NCI-H2107 (cell line): ENCODE data around the gene RXFP3.
"Not testable (repeated sequence)": the region's sequence is repeated elsewhere in the genome, so short reads cannot be mapped to it uniquely, and the experiment has no call there.

ENCODE experiments used
- DNase-seq: peaks from one replicate; lab custom pipeline; 2025; lab: John Stamatoyannopoulos, UW

The RXFP3 gene, protein sequence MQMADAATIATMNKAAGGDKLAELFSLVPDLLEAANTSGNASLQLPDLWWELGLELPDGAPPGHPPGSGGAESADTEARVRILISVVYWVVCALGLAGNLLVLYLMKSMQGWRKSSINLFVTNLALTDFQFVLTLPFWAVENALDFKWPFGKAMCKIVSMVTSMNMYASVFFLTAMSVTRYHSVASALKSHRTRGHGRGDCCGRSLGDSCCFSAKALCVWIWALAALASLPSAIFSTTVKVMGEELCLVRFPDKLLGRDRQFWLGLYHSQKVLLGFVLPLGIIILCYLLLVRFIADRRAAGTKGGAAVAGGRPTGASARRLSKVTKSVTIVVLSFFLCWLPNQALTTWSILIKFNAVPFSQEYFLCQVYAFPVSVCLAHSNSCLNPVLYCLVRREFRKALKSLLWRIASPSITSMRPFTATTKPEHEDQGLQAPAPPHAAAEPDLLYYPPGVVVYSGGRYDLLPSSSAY

DNA sequence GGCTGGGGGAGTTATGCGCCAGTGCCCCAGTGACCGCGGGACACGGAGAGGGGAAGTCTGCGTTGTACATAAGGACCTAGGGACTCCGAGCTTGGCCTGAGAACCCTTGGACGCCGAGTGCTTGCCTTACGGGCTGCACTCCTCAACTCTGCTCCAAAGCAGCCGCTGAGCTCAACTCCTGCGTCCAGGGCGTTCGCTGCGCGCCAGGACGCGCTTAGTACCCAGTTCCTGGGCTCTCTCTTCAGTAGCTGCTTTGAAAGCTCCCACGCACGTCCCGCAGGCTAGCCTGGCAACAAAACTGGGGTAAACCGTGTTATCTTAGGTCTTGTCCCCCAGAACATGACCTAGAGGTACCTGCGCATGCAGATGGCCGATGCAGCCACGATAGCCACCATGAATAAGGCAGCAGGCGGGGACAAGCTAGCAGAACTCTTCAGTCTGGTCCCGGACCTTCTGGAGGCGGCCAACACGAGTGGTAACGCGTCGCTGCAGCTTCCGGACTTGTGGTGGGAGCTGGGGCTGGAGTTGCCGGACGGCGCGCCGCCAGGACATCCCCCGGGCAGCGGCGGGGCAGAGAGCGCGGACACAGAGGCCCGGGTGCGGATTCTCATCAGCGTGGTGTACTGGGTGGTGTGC is at the start of gene RXFP3:
TSS of gene RXFP3 (plus strand) at position 6 of the 636 bp plus-strand sequence. CDS start at position 361, 355 bp downstream.
- peak; percentile 11 for DNase-seq

DNA sequence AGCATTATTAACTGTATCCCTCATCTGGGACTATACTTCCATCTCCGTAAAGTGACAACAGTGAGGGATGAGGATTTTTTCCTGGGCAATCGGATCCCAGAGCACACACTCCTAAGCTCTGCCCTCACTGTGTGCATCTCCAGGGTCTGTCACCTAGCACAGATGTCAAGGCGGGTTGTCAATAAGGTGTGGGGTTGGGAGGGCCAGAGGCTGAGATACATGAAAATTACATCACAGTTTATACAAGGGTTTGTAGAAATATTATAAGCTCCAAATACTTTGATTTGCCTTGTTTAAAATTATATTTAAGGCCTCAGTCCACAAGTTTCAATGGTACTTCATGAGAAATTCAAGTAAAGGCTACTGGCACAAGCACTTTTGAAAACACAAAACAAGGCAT is 48.9 kb upstream of the RXFP3 start:
- DNase-seq: no peak

DNA sequence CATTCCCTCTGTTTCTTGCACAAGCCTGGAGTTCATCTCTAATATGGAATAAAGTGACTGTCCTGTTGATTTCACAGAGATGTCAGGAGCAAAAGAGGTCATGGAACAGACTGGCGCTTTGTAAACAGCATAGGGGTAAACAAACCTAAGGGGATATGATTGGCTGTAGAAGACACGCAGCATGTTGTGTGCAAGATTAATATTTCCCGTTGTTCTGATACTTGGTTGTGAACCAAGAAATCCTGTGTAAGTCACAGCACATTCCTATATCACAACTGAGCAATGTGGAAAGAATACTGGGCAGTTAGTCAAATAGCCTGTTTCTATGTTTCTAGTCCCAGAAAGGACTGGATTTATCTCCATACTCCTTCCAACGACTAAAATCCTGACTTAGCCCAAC is 47.6 kb upstream of the RXFP3 start:
- no peak for DNase-seq

DNA sequence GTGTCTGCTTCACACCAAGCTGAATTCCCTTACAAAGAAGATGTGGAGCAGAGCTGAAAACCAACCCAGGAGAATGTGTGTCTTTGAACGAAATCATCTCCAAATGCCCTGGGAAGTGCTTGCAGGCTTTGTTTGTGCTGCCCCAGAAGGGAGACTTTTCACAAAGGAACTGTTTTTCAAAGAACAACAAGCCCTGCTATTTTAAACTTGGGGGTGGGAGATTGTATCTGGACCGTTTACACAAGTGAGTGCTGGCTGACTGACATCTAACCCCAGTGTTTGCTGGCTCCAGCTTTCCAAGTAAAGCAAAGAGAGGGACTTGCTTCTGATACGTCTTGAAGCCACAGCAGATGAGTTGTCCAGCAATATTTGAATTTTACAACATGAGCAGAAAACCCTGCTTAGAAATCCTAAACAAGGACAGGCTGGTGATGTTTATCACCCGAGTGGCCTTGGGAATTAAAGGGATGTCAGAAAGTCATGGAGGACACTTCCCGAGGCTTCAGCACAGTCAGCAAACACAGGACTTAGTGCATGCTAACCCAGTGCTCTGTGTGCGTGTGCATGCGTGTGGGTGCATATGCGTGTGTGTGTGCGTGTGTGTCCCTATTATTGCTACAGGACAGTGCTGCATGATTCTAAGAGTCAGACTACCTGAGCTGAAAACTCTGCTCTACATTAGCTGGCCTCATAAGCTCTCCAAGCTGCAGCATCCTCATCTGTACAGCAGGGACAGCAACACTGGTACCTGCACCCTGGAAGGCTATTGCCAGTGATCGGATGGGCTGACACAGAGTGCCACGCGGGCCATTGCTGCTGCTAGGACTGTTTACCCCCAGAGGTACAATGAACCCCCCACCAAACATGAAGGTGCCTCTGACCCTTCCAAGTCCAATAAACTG is 45.8 kb upstream of the RXFP3 start:
- DNase-seq: no peak

DNA sequence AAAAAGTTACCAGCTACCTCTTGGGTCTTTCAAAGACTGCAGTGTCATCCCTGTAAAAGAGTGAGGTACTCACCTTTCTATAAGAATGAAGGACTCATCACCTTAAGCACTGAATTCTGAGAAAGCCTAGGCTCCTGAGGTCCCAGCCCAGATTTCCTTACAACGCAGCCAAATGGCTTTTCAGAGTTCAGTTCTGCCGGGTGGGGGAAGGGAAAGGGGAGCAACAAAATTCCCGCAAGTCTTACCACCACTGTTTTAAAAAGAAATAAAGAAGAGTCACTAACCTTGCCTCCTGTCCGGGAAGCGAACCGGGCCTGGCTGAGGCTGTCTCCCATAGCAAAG is 44.8 kb upstream of the RXFP3 start:
- DNase-seq: no peak

DNA sequence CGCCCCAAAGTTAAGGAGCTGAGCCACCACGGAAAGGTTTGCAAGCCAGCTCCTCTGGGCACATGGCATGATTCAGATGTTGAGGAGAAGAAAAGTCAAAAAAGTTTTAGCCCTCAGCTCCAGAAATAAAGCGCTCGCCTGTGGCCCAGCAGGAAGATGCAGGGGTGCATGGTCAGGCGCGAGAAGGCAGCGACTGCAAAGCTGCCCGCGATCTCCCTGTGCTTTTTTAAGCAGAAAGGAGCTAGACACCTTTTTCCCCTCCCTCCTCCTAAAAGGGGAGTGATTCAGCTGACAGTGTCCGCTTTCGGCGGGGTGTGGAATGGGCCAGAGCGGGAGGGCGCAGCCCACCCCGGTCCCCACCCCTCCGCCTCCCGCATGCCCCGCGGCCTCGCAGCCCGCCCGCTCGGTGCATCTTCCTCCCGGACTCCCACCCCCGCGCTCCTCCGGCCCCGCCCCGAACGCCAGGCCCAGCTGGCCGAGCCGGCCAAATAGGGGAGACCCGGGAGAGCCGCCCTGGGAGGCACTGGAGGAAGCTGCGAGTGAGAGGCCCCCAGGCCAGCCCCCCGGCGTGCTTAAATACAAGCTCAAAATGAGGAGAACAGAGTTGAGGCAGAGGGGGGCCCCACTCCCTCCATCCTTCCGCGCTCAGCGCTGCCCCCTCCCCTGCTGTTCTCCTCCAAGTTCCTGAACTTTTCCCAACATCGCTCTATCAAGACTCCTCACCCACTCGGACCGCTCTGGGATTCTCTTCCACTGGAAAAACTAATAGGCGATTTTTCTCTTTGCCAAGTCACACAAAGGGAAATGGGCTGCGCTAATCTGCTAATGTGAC is 44.2 kb upstream of the RXFP3 start, which contains the start of gene ADAMTS12:
TSS of gene ADAMTS12 (minus strand) at position 203 of the 832 bp plus-strand sequence. CDS start at position 69, 134 bp downstream.
- no peak for DNase-seq

DNA sequence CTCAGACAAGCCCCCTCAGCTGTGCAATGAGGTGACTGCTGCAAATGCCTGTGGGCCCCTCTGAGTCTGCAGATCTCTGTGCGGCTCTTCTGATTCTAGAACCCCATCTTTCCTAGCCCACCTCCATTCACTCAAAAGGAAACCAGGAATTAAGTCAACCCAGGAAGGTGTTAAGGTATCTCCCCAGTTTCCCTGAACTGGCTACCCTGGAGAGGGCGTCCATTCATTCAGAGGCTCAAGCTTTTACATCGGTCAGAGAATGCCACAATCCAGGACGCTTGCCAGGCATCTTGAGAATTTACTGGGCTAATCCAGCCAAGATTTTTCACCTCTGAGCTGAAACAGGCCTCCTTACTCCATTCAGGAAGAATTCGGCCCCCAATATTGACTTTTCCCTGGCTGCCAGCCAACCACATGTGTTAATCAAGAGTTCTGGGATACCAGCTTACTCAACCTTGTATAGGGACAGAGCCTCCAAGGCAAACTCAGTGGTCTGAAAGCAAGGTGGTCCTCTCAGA is 43.5 kb upstream of the RXFP3 start:
- DNase-seq: no peak

DNA sequence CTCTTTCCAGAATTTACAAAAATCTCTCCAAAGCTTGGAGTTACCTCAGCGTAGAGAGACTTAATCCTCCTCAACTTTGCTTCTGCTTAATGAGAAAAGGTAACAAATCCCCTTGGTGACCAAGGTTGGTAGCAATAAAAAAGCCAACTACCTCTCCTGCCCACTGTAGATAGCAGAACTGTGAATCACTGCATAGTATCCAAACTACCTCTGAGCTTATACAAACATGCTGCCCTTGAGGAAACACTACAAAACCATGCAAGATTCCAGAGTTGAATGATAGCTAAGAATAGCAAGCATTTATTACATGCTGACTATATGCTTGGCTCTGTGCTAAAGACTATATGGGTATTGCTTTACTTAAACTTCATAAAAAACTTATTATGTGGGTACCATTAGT is 41.6 kb upstream of the RXFP3 start:
- no peak for DNase-seq

DNA sequence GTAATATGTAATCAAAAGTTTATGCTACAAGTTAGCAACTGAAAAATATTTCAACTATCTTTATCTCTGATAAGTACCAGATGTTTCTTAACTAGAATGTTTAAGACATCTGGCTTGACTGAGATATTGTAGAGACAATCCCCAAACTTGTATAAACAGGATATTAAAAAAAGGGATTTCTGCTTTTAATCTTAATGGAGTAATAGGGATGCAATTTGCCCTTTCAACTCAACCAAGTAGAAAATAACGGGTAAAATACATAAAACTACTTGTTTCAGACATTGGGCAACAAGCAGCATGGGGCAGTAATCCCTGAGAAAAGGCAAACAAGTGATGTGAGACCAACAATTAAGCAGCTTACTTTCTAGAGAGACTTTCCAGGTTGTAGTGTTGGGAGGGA is 35.0 kb upstream of the RXFP3 start:
- DNase-seq: no peak

DNA sequence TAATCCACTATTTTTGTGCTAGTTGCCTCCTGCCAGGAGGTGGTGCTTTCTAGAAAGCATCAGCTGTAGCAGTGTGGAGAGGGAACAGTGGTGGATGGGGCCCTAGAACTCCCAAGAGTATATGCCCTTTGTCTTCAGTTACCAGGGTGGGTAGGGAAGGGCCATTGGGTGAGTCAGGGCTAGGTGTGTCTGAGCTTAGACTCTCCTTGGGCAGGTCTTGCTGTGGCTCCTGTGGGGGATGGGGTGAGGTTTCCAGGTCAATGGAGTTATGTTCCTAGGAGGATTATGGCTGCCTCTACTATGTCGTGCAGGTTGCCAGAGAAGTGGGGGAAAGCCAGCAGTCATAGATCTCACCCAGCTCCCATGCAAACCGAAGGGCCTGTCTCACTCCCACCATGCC is 33.1 kb upstream of the RXFP3 start:
- no peak for DNase-seq

DNA sequence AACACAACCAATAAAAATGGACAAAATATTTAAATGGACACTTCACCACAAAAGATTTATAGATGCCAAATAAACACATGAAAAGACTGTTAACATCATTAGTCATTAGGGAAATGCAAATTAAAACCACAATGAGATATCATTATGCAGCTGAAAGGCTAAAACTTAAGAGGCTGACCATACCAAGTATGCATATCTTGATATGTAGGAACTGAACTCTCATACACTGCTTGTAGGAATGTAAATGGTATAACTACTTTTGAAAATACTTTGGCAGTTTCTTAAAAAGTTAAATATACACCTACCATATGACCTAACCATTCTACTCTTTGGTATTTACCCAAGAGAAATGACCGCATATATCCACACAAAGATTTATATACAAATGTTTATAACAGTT is 30.8 kb upstream of the RXFP3 start:
- DNase-seq: no peak

DNA sequence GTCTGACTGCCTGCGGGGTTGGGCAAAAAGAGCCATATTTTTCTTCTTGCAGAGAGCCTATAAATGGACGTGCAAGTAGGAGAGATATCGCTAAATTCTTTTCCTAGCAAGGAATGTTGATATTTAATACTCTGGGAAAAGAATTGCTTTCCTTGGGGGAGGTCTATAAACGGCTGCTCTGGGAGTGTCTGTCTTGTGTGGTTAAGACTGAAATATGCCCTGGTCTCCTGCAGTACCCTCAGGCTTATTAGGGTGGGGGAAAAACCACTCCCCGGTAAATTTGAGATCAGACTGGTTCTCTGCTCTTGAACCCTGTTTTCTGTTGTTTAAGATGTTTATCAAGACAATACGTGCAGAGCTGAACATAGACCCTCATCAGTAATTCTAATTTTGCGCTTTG is 29.9 kb upstream of the RXFP3 start:
- not testable (repeated sequence) for DNase-seq

DNA sequence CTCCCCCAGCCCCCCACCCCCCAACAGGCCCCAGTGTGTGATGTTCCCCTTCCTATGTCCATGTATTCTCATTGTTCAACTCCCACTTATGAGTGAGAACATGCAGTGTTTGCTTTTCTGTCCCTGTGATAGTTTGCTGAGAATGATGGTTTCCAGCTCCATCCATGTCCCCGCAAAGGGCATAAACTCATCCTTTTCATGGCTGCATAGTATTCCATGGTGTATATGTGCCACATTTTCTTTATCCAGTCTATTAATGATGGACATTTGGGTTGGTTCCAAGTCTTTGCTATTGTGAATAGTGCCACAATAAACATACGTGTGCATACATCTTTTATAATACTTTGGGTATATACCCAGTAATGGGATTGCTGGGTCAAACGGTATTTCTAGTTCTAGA is 21.3 kb upstream of the RXFP3 start:
- not testable (repeated sequence) for DNase-seq

DNA sequence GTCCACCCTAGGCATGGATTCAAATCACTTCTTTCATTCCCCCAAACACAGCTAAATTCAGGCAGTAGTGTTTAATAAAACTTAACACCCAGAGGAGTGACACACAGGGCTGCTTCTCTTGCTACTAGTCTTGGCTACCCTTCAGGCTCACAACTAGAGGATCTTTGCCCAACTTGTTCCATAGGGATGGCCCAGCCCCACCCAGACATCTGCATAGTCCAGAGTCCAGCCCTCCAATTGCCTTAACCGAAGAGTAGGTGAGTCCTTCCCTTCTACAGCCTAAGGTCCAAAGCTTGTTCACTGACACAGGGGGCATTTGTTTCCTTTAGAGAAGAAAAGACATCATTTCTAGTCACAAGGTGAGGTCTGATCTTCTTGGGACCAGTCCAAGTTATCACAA is 15.2 kb upstream of the RXFP3 start:
- no peak for DNase-seq

DNA sequence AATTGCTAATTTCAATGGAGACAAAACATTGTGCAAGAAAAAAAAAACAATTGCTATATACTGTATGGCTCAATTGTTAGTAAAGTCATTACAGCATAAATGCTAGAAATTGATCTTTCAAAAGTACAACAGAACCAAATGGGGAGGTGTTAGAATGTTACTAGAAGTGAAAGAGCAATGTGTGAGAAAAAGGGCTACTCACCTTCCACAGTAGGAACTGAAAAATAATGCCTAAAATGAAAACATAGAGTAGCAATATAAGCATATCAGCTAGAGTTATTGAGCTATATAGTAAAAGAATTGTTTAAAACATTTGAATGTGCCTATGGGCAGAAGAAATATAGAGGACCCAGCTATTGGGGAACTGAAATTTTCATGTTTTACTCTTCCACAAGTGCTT is 10.9 kb upstream of the RXFP3 start:
- DNase-seq: no peak

DNA sequence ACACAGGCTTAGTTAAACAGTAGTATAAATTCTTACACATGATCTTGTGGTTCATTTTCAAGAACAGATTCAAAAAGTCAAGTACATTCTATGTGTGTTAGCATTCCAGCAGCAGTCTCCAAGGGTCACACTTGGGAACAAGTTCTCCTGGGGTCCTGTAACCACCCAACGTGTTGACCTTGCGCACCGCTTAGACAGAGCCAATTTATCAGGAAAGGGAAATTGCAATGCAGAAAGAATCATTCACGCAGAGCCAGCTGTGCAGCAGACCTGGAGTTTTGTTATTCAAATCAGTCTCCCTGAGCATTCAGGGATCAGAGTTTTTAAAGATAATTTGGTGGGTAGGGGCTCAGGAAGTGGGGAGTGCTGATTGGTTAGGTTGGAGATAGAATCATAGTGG is 8.5 kb upstream of the RXFP3 start:
- DNase-seq: no peak

DNA sequence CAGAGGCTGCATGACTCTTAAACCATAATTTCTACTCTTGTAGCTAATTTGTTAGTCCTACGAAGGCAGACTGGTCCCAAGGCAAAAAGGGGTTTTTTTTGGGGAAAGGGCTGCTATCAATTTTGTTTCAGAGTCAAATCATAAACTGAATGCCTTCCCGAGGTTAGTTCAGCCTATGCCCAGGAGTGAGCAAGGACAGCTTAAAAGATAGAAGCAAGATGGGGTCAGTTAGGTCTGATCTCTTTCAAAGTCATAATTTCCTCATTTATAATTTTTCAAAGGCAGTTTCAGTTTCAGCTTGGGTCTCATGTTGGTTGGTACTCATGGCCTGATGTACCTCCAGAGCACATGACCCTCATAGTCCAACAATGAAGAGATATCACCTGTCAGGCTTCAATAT is 7.9 kb upstream of the RXFP3 start:
- no peak for DNase-seq

DNA sequence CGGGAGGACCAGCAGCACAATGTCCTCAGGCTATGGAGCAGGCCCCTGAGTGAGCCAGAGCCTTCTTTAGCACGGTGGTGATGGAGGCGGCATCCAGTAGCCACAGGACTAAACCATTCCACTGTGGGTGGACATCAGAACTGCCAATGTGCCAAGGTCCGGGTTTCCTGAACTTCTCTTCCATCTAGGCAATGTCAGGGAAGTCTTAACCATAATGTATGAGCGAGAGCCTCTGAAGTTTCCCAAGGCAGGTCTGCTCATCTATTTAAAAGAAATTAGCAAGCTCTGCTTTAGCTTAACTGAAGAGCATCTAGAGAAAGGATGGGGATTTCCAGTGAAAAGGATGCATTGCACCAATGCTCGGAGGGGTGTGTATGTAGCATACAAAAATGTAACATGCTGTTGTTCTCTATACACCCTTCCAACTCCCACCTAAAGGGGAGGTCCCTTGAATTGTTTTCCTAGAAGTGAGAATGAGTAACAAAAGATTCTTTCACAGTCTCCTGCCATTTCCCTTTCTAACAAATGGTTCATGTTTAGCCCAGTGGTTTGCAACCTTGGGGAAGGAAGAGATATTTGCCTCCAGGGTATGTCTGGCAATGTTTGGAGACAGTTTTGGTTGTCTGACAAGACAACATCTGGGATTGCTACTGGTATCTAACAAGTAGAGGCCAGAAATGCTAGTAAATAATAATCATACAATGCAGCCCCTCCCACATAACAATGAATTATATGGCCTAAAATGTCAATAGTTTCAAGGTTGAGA is 6.1 kb upstream of the RXFP3 start:
- DNase-seq: no peak

DNA sequence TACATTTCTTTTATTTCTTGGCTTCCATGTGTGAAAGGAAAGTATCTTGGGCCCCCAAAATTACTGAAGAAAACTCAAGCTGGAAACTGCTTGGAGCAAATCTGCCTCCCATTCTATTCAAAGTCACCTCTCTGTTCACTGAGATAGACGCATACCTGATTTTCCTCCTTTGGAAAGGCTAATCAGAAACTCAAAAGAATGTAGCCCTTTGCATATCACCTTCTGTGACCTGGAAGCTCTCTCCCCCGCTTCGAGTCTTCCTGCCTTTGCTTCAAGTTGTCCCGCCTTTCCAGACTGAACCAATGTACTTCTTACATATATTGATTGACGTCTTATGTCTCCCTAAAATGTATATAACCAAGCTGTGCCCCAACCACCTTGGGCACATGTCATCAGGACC is 5.0 kb upstream of the RXFP3 start:
- DNase-seq: no peak

DNA sequence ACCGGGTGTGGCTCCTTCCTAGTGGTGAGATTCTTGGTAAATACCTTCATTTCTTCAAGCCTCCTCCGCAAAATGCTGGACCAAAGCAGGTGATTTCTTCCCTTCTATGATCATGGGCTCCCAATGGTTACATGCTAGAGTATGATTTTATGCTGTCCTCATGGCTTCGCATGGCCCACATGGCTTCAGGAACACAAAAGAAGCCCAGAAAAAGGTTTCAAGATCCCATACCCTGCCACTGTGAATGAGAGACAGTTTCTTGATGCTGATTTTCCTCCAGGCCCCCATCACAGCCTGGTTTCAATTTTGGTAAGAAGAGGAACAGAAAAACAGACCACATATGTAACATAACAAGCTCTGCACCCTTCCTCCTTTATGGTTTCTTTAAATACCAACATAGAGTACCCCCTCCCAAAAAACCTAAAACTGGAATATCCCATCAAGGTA is 2.4 kb upstream of the RXFP3 start:
- no peak for DNase-seq

DNA sequence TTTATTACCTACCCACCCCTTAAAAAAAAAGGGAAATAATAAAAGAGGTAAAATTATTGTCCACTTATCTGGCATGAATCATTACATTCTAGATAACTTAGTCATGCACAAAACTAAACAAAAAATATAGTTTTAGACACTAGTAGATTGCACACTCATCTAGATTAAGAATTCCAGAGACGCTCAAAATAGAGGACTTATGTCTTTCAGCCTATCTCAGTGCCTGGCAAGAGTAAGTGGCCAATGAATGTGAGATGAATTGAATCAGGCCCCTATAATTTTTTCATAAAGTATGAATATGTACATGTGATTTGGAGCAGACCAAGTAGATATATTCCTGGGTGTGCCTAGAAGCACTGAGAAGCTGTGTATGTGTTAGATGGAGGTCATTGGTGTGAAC is 2.0 kb upstream of the RXFP3 start:
- no peak for DNase-seq
